K562 treated with DMSO at 1 percent for 48 hours (cell line): ENCODE data around the gene KDM7A. TPM values are rescaled to one million over a fixed set of nuclear protein-coding genes. Genes with fewer than 3 reads are reported as not detected.

Experiments used
- total RNA-seq: library from RNA; unstranded; fragments of 300-600 nt; gene quantifications from 2 replicates; pipeline ENCODE4 v1.2.3, GENCODE V29; 2022; ENCODE audit warnings: low replicate concordance; ENCODE audit errors: extremely low read depth

The KDM7A gene
- total RNA-seq = not detected in 2 replicates

GRCh38 chr7:140176811-140177702 lies at the start of gene KDM7A:
Gene KDM7A, minus strand, starts transcription at chr7:140176983. Its CDS starts 46 bp downstream, at chr7:140176937.

GRCh38 chr7:140062528-140063299 lies 114.1 kb downstream of the KDM7A start, which contains the start of gene PARP12:
Gene PARP12, minus strand, starts transcription at chr7:140062951. Its CDS starts 104 bp downstream, at chr7:140062847.

Other genes starting within 250 kb of the KDM7A start
- gene PARP12, start 114.0 kb downstream of the KDM7A start, total RNA-seq = not detected in 2 replicates
- not detected in 2 replicates for gene SLC37A3, start 221.5 kb upstream of the KDM7A start, total RNA-seq
- not detected in 2 replicates for gene RAB19, start 227.1 kb upstream of the KDM7A start, total RNA-seq